Neural progenitor cell (in vitro differentiated cells): ENCODE measurements around the gene PDCD6IP.
"Not testable (repeated sequence)": the region's sequence is repeated elsewhere in the genome, so short reads cannot be mapped to it uniquely, and the experiment has no call there.

Source experiments
- EZH2 ChIP-seq: fragments of 200-600 bp; sonication (generic); IDR thresholded peaks from 2 replicates; pipeline ENCODE4 v1.6.1; 2017; ENCODE audit warnings: antibody characterized with exemption, mild to moderate bottlenecking, moderate library complexity
- TF ChIP-seq, protein P1 (sequence below): fragments of 200-600 bp; sonication (generic); IDR thresholded peaks from 2 replicates; pipeline ENCODE4 v1.5.1; 2017; ENCODE audit warnings: antibody characterized with exemption, mild to moderate bottlenecking

DNA sequence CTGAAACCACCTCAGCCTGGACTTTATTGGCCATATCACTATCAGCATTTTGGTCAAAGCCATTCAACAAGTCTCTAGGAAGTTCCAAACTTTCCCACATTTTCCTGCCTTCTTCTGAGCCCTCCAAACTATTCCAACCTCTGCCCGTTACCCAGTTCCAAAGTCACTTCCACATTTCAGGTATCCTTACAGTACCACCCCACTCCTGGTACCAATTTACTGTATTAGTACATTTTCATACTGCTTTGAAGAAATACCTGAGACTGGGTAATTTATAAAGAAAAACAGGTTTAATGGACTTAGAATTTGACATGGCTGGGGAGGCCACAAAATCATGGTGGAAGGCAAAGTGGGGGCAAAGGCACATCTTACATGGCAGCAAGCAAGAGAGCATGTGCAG, 44.0 kb upstream of the PDCD6IP start:
- TF ChIP-seq, protein P1, sequence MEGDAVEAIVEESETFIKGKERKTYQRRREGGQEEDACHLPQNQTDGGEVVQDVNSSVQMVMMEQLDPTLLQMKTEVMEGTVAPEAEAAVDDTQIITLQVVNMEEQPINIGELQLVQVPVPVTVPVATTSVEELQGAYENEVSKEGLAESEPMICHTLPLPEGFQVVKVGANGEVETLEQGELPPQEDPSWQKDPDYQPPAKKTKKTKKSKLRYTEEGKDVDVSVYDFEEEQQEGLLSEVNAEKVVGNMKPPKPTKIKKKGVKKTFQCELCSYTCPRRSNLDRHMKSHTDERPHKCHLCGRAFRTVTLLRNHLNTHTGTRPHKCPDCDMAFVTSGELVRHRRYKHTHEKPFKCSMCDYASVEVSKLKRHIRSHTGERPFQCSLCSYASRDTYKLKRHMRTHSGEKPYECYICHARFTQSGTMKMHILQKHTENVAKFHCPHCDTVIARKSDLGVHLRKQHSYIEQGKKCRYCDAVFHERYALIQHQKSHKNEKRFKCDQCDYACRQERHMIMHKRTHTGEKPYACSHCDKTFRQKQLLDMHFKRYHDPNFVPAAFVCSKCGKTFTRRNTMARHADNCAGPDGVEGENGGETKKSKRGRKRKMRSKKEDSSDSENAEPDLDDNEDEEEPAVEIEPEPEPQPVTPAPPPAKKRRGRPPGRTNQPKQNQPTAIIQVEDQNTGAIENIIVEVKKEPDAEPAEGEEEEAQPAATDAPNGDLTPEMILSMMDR: not testable (repeated sequence)
- TF ChIP-seq EZH2: not testable (repeated sequence)
